HG03469 (cell line): ENCODE measurements around the gene TP53RK.

ENCODE experiments used
- ATAC-seq: cut with Tn5 transposase; IDR thresholded peaks from one replicate; pipeline ENCODE4 v1.9.1; 2021; ENCODE audit warnings: mild to moderate bottlenecking, moderate library complexity, moderate number of reproducible peaks; ENCODE audit not compliant: unreplicated experiment

TP53RK gene

DNA sequence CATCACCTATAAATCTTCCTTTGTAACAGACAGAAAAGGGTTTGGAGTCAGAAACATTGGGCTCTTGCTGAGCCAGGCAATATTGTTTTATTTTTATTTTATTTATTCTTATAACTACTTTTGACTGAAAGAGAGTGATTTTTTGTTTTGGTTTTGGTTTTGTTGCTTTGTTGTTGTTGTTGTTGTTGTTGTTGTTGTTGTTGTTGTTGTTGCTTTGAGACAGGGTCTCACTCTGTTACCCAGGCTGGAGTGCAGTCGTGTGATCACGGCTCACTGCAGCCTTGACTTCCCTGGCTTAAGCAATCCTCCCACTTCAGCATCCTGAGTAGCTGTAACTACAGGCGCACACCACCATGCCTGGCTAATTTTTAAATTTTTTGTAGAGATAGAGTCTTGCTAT is 22.9 kb downstream of the TP53RK start:
- ATAC-seq: no peak

DNA sequence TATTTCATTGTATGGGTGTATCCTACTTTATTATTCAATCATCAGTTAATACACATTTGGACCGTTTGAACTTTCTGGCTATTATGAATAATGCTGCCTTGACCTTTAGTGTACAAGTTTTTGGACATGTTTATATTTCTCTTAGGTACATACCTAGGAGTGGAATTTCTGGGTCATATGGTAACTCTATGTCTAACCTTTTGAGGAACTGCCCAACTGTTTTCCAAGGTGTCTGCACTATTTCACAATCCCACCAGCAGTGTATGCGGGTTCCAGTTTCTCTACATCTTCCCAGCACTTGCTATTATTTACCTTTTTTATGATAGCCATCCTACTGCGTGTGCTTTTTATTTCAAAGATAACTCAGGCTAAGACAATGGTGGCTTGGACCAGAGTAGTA is 23.6 kb downstream of the TP53RK start:
- no peak for ATAC-seq

DNA sequence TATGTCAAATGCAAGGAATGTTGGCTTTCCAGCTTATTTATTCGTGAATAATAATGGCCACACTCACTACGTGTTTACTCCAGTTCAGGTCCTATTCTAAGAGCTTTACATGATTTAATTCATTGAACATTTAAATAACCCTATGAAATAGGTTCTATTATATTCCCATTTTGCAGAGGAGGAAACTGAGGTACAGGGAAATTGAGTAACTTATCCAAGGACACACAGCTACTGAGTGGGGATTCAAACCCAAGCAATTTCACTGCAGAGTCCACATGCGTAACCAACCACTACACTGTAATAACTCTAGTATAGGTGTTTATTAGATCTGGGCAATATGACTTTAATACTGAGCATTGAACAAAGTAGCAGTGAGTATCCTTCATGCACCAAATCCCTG is 25.7 kb downstream of the TP53RK start:
- no peak for ATAC-seq

DNA sequence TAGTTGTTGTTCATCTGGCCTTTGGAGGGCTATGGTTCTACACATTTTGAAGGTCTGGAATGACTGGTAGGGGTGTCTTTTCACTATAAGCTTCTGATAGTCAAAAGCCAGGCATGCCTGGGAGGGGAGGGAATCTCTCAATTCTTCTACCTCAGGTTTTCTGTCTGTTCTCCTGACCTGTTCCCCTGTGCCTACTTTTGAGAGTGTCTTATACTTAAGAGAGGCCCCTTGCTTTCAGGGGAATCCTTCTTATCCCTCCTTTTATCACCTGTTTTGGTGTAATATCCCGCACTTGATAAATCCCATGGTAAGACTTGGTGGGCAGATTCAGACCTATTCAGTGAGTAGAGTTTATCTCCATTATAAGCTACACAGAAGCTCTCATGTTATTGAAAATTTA is 27.6 kb downstream of the TP53RK start:
- ATAC-seq: no peak

DNA sequence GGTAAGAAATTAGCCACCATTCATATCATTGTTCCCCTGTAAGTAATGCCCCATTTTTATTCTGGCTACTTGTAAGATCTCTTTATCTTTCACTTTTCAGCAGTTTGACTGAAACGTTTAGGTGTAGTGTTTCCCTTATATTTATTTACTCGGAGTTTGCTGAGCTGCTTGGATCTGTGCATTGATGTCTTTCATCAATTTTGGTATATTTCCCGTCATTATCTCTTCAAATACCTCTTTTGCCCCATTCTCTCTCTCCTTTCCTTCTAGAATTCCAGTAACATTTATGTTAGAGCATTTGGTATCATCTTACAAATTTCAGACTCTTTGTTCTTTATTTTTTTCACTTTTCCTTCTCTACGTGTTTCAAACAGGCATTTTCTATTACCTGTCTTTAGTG is 28.8 kb downstream of the TP53RK start:
- no peak for ATAC-seq

DNA sequence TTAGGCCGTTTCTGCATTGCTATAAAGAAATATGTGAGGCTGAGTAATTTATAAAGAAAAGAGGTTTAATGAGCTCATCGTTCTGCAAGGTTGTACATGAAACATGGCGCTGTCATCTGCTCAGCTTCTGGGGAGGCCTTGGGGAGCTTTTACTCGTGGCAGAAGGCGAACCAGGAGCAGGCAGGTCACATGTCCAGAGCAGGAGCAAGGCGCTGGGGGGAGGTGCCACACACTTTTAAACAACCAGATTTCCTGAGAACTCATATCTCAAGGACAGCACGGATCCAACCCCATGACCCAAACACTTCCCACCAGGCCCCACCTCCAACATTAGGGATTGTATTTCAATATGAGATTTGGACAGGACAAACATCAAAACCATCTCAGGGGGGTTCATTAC is 31.6 kb downstream of the TP53RK start:
- no peak for ATAC-seq

DNA sequence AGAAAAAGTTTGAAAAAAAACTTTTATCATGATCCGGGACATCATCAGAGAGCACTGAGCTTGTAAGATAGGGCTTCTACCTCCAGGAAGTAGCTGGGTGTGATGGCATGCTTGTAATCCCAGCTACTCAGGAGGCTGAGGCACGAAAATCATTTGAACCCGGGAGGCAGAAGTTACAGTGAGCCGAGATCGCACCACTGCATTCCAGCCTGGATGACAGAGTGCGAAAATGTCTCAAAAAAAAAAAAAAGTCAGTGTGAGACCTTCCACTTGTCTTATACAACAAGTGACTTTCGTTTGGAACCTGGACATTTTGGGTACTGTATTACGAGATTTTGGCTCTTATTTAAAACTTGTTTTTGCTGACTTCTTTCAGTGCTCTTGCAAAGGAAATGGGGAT is 32.1 kb downstream of the TP53RK start:
- no peak for ATAC-seq

DNA sequence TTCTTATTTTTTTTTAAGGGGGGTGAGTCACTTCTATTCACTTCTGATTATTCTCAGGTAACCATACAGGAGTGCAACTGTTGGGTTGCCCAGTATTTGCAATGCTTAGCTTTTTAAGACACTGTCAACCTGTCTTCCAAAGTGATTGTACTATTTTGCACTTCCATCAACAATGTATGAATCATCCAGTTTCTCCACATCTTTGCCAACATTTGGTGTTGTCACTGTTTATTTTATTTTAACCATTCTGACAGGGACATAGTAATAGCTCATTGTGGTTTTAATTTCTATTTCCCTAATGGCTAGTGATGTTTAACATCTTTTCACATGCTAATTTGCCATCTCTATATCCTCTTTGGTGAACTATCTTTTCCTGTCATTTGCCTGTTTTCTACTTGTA is 36.5 kb downstream of the TP53RK start:
- ATAC-seq: no peak

DNA sequence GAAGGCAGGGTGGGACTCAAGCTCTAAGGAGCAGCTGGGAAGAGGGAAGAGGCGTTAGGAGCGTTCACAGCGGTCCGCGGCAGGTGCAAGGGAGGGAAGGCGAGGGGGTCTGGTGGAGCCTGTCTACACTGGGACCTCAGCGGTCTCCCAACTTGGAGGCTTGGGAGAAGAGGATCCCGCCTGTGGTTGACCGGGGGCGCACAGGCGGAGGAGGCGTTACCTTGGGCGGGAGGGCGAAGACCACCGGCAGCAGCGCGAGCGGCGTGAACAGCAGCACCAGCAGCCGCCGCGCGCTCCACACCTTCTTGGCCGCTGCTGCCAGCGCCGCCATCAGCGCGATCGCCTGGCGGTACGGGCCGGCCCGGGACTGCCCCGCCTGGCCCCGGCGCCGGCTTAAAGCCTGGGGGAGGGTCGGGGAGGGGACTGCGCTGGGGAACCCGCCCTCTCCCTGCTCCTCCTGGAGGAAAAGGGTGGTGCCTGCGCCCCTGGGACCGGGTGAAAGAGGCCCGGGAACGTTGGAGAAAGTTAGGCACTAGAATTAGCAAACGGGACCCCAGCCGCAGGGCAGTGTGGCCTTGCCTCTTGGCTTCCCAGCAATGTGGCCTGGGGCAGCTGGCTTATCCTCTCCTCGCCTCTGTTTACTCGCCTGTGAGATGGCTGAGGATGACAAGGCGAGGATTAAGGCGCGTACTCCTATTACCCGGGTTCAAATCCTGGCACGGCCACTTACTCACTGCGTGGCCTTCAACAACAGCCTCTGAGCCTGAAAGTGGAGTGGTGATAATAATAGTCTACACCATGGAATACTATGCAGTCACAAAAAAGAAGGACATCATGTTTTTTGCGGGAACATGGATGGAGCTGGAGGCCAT is 37.9 kb downstream of the TP53RK start, which contains the start of gene SLC13A3:
Gene SLC13A3 (minus strand): TSS at position 369 of the 872 bp plus-strand sequence. CDS start 38 bp downstream, at position 331.
- ATAC-seq: no peak

DNA sequence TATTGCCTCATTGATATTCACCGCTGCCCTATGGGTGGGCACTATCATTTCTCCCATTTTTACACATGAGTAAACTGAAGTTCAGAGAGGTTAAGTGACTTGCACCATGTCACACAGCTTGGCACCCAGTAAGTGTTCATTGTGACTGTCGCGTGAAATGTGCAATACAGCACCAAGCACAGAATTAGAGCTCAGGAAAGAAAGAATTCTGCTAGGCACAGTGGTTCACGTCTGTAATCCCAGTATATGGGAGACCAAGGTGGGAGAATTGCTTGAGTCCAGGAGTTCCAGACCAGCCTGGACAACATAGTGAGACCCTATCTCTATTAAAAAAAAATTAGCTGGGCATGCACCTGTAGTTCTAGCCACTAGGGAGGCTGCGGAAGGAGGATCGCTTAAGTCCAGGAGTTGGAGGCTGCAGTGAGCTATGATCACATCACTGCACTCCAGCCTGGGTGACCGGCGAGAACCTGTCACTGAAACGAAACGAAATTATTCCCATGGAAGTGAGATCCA is 38.6 kb downstream of the TP53RK start:
- no peak for ATAC-seq

DNA sequence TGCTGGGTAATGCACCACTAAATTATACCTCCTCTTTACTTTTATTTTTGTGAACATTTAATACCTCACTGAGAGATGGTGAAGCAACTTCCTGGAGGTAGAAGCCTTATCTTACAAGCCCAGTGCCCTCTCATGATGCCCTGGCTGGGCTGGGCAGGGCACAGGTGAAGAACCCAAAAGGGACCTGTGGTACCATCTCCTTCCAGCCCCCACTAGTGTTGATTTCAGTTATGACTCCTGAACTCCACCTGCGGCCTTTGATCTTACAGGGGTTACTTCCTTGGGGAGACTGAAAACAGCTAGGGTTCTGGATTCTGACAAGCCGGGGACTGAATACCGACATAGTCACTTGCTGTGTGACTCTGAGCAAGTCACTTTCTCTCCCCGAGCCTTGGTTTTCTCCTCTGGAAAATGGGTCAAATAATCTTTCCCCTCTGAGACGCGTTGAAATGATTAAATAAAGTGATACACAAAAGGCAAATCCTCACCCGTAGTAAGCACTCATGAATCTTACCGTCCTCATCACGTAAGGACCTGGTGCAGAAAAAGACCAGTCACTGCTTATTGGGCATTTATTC is 39.2 kb downstream of the TP53RK start:
- no peak for ATAC-seq

DNA sequence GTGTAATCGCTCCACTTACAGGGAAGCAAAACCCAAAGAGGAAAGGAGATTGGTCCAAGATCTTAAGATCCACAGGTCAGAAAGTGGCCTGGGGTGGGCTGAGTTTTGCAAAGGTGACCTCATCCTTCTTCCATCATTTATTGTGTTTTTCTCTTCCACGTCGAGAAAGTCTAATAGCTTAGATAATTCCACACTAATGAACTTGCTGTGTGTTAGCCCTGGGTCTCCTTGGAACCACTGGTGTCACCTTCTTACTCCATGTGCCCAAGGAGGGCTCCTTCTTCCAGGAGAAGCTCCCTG is 39.6 kb downstream of the TP53RK start:
- ATAC-seq: no peak

DNA sequence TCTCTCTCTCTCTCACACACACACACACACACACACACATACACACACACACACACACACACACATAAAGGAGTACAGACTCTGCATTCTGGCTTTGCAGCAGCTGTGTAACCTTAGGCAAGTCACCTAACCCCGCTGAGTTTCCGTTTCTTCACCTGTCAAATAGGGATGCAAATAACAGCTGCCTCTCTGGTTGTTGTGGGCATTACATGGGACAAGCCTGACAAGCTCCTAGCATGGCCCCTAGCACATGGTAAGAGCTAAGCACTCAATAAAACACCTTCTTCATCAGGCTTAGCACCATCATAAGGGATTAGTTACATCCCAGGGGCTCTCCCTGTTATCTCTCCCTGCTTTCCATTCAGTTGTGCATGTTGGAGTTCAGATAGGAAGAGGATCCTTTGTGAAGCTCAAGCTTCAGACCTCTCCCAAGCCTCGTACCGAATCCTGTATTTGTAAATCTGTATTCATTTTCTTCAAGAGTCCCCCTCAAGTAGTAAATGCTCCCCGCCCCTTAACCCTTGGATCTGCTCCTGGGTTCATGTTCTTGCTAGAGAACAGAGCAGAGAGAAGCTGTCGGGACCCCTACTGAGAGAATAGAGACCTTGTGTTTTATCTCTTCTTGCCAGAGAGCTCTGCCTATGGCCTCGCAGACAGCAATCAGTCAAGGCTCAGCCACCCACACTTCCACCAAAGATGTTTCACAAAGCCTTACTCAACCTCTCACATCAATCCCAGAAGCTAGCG is 40.2 kb downstream of the TP53RK start:
- no peak for ATAC-seq

DNA sequence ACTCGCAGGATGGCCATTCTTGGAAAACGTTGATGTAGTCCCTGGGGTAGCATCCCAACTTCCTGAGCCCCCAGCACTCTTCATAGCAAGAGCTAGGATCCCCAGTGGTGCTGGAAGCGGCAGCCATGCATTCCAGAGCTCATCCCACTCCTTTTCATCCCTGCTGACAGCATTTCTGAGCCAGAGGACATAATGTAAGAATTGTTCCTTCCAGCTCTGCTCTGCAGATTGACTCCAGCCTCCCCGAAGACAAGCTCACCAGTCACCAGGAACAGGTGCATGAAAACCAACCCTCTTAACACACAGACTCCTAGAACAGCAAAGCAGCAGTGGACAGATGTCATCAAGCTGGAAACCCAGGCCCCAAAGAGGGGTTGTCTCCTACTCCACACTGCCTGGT is 41.8 kb downstream of the TP53RK start:
- no peak for ATAC-seq

DNA sequence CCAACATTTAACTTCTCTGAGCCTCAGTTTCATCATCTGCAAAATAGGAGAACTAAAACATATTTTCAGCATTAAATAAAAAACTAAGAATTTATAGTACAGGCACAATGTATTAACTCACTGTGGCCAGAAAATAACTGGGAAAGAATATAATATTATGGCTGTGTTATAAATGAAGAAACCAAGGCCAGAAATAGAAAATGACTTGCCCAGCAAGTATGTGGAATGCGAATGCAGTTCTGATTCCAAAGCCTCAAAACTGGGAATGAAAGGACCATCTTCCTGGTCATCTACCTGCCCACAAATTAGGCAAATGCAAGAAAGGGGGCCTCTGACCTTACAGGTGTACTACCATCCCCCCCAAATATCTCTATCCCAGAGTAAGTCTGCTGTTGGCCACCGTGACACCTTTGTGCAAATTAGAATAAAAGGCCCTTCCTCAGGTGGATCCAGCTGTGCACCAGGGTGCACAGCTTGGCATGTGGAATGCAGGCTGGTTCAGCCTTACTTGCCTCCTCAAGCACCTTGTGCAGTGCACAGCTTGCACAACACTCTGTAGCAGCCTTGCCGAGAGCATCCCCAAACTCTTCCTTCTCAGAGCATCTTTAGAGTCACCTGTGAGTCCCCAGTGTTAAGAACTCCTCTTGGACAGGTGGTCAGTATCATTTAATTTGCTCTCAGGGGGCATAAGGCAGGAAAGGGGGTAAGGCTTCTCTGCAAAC is 42.4 kb downstream of the TP53RK start:
- ATAC-seq: no peak

DNA sequence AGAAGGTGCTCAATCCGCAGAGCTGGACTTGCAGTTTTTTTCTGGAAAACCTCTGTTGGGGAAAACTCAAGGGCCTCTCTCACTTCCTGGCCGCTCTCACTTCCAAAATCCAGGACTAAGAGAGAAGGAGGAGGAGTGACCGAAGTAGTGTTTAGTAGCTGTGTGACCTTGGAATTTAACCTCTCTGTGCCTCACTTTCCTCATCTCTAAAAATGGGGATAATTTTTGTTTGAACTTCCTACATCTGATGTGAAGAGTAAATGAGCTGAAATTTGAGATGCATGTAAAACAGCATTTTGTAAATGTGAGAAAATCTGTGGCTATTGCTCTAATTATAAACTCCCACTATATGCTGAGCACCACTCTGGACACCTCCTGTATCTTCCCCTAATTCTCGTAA is 43.1 kb downstream of the TP53RK start:
- ATAC-seq: no peak

DNA sequence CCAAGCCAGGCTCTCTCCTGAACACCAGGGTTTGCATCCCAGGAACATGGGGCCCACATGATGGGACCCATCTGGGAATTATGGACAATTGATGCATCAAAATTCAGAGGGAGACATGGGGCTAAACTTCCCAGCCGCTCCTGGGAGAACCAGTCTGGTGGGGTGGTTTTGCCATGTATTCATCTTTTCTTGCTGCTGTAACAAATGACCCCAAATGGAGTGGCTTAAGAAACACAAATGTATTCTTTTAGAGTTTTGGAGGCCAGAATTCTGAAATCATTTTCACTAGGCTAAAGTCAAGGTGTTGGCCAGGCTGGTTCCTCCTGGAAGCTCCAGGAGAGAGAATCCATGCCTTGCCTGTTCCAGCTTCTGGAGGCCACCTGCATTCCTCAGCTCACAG is 44.5 kb downstream of the TP53RK start:
- no peak for ATAC-seq

DNA sequence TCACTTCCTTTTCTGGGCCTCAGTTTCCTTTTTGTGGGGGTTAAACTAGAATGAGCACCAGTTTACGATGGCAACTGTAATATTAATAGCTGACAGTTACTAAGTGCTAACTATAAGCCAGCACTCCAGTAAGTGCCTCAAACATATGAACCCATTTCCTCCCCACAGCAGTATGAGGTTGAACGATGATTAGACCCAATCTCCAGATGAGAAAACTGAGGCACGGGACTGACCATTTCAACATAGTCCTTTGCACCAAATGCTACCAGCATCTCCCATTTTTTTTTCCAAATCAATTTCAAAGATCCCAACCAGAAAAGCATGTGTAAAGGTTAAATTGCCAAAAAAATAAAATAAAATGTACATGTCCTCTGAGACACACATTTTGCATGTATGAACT is 45.1 kb downstream of the TP53RK start:
- no peak for ATAC-seq

DNA sequence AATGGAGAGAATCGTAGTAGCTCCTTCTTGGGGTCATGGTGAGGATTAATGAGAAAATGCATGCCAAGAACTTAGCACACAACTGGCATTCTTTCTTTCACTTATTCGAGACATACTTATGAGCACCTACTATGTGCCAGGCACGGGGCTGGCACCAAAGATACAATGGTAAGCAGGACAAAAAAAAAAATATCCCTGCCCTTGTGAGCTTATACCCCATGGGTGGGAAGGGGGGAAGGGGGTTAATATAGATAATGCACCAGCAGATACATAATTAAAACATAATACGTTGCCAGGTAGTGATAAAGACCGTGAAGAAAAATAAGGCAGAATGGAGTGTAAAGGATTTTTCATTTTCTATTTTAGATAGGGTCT is 46.3 kb downstream of the TP53RK start:
- ATAC-seq: no peak

DNA sequence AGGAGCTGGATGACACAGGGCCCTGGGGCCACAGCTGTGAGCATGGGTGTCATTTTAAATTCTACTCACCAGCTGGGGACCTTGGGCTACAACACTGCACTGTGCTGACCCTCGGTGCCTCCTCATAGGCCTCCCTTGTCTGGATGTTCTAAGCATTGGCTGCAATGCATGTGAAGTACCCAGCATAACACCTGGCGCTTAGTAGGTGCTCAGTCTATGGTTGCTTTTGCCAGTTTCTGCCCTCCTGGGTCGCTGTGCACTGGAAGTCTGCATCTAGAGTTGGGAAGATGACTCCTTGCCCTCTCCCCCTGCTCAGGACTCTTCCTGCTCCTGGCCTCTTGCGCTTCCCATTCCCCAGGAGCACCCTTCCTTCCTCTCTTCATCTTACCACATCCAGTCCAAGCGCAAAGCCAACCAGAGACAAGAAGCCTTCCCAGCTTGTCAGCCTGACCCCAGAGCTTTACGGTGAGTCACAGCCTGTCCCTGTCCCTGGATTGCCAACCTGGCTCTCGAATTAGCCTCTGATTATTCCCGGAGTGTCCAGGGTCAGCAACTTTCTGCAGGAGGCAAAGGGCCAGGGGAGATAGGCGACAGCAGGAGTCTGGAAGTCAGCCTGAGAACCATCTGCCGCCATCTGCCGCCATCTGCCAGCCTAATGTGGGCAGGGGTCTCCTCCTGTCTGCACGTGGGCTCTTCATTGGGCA is 46.8 kb downstream of the TP53RK start:
- no peak for ATAC-seq

DNA sequence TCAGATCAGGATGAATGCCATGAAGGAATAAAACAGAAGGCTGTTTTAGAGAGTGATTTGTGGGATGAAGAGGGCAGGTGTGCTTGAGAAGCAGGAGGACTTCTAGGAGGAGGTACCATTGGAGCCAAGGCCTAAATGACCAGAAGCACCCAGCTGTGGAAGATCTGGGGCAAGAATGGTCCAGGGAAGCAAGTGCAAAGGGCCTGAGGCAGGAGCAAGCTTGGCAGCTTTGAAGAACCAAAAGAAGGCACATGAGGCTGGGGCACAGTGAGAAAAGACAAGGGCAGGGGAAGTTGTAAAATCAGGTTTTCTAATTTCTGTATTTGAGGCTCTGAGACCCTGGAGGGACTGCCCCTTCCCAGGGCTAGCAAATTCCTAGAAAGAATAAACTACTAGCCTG is 47.8 kb downstream of the TP53RK start:
- ATAC-seq: no peak
